ENCODE results near the gene SYT5. TPM values are rescaled to one million over a fixed set of nuclear protein-coding genes. Genes with fewer than 3 reads are reported as not detected.

Gene SYT5
- total and polyA plus RNA-seq, 2 of the 13 experiments (the other 11 are each of a cell fraction or from before 2014, with no cell fraction given), result not detected

GRCh38 chr19:55212447-55212846, 32.4 kb upstream of the SYT5 start (continued):
- TF ChIP-seq FOSL2 (CRISPR knock-in tag; IDR thresholded peaks at IDR 0.05) (peak; percentile 54; the same call in 1 of the 2 replicates), SRY (CRISPR knock-in tag; IDR thresholded peaks at IDR 0.05) (no peak), ZBTB49 (CRISPR knock-in tag; IDR thresholded peaks at IDR 0.05; ENCODE audit: borderline replicate concordance) (no peak), TEAD3 (CRISPR knock-in tag; optimal IDR thresholded peaks at IDR 0.05; ENCODE audit: borderline replicate concordance) (no peak), SRSF4 (IDR thresholded peaks at IDR 0.05; ENCODE audit: low read depth, low read length, poor library complexity, severe bottlenecking) (no peak), CREB1 (IDR thresholded peaks at IDR 0.05) (no peak), CREB1 (CRISPR knock-in tag; IDR thresholded peaks at IDR 0.05) (no peak), GFI1 (CRISPR knock-in tag; IDR thresholded peaks at IDR 0.05; ENCODE audit: borderline replicate concordance) (no peak), ZFP37 (CRISPR knock-in tag; IDR thresholded peaks at IDR 0.05; ENCODE audit: borderline replicate concordance) (no peak), THAP8 (CRISPR knock-in tag; IDR thresholded peaks at IDR 0.05; ENCODE audit: borderline replicate concordance) (no peak), POGK (CRISPR knock-in tag; conservative IDR thresholded peaks at IDR 0.05) (0 out of 2 replicates have a peak, but pooled peaks have one; percentile 29), LRRFIP1 (CRISPR knock-in tag; conservative IDR thresholded peaks at IDR 0.05) (no peak), ZNF326 (CRISPR knock-in tag; IDR thresholded peaks at IDR 0.05; ENCODE audit: borderline replicate concordance) (no peak), PRDM15 (CRISPR knock-in tag; IDR thresholded peaks at IDR 0.05) (peak; percentile 79; the same call in 1 of the 2 replicates), PRPF4 (IDR thresholded peaks at IDR 0.05; ENCODE audit: low read depth, low read length, poor library complexity, severe bottlenecking) (no peak), ZBTB20 (CRISPR knock-in tag; IDR thresholded peaks at IDR 0.05; ENCODE audit: borderline replicate concordance, low read depth) (no peak), ZNF580 (CRISPR knock-in tag; IDR thresholded peaks at IDR 0.05; ENCODE audit: borderline replicate concordance, low read depth) (no peak), ZNF451 (CRISPR knock-in tag; IDR thresholded peaks at IDR 0.05) (no peak), ZNF205 (CRISPR knock-in tag; IDR thresholded peaks at IDR 0.05) (no peak)
